ENCODE data around the gene TBC1D22A.

TBC1D22A gene

DNA sequence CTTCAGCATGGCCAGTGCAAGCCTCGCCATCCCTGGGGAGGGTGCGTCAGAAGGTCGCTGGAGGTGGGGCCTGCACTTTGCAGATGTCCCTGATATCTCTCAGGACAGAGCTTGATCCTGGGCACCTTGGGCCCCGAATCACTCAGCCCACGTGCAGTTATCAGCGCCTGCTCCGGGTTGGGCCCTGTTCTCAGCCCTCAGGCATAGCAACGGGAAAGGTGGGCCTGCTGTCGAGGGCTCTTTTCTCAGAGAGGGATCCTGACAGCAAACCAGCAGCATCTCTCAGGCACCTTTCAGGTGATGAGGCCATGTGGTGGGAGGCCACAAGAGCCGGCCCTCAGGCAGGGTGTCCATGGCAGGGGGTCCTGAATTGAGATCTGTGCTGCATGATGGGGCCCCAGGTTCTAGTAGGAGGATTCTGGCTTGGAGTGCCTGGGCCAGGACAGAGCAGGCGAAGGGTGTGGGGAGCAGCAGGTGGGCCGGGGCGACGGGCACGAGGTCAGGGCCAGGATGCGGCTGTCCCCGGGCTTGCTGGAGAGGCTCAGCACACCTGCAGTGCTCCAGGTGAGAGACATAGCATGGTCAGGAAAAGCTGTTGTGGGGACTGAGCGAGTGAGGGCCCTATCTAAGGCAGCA, 280.5 kb downstream of the TBC1D22A start:
- in situ Hi-C loops (cut with HindIII; ENCODE audit: low pct_ligation_motif_present, low sequenced_read_pairs) = no loop called here
- Histone ChIP-seq H3K4me3 (ENCODE audit: low read depth, low read length) (no peak overlapping the region), H3K27me3 (replicated peaks) (no peaks in the 10 kb centered on the region), H3K36me3 (replicated peaks) (no peaks in the 10 kb centered on the region), H3K27ac (no peak overlapping the region)
- DNase-seq = no peak
- TF ChIP-seq, protein P1, sequence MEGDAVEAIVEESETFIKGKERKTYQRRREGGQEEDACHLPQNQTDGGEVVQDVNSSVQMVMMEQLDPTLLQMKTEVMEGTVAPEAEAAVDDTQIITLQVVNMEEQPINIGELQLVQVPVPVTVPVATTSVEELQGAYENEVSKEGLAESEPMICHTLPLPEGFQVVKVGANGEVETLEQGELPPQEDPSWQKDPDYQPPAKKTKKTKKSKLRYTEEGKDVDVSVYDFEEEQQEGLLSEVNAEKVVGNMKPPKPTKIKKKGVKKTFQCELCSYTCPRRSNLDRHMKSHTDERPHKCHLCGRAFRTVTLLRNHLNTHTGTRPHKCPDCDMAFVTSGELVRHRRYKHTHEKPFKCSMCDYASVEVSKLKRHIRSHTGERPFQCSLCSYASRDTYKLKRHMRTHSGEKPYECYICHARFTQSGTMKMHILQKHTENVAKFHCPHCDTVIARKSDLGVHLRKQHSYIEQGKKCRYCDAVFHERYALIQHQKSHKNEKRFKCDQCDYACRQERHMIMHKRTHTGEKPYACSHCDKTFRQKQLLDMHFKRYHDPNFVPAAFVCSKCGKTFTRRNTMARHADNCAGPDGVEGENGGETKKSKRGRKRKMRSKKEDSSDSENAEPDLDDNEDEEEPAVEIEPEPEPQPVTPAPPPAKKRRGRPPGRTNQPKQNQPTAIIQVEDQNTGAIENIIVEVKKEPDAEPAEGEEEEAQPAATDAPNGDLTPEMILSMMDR (IDR thresholded peaks at IDR 0.05; ENCODE audit: low read depth, low read length, missing control alignments) = no peak

DNA sequence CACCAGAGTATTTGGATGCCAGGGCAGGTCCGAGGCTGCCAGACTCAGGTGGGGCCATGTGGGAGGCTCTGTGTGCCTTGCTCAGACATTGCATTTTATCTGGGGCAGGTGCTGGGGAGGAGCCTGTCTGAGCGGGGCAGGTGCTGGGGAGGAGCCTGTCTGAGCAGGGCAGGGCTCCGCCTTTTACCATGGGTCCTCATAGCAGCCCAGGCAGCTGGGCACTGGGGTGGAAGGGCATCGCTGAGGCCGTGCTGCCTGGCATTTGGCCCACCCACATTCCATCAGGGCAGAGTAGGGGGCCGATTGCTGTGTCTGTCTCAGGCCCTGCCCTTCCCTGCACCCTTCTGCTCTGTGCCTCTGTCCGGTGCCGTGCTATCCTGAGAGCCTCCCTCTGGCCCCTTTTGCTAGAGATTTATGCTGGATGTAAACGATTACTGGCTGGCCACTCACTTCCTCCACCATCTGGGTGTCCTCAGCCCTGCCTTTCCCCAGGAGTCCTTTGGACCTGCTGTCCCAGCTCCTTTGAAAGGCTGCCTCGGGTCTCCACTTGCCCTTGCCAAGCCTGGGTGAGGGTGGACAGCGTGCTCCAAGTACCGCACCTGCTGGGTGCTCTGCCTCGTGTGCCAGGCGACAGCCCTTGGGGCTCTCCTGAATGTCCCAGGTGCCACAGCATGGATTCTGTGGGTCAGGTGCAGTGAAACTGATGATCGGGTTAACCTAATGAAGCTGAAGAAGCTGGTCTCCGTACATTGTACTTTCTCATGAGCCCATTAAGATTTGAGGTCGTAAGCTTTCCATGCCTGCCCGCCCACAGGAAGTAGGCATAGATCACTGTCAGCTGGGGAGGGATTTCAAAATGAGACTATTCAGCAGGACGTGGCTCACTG, 281.6 kb downstream of the TBC1D22A start:
- Histone ChIP-seq H3K27ac (no peak overlapping the region), H3K36me3 (replicated peaks) (no peaks in the 10 kb centered on the region), H3K27me3 (replicated peaks) (no peaks in the 10 kb centered on the region), H3K4me3 (ENCODE audit: low read depth, low read length) (no peak overlapping the region)
- in situ Hi-C loops (cut with HindIII; ENCODE audit: low pct_ligation_motif_present, low sequenced_read_pairs) = no loop called here
- TF ChIP-seq, protein P1 (IDR thresholded peaks at IDR 0.05; ENCODE audit: low read depth, low read length, missing control alignments) = no peak
- DNase-seq = no peak

DNA sequence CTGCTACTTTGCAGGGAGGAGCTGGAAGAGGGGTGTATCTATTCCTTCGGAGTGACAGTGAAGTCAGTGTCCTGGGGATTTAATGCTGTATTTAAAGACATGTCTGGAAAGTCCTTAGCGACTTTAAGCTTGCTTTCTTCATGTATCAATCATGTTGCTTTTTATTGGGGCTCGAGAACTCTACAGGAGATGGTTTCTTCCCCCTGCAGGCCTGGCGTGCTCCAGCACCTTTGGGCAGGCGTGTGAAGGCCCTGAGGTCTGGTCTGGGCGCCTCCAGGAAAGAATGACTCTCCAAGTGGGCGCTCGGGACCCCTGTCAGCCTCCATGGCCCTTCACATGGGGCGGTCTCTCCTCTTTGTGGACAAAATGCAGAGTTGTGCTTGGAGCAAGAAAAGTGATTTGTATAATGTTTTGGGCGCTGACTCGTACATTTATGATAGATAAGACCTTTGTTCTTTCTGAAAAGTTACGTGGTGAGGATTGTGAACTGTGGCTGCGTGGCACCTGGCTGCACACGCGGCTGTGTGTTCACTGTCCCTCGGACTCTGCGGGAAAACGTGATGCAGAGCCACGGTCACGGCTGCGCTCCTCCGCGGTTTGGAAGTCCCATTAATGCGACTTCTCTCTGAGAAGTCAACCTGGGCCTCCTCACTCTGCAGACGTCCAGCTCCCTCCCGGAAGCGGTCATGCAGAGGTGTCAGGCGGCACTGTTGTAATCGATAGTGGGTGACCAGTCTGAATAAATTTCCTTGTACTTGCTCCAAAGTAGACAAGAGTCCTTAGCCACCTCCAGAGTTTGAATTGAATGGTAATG, 282.5 kb downstream of the TBC1D22A start:
- Histone ChIP-seq H3K36me3 (replicated peaks) (no peaks in the 10 kb centered on the region), H3K27me3 (replicated peaks) (no peaks in the 10 kb centered on the region), H3K4me3 (ENCODE audit: low read depth, low read length) (no peak overlapping the region), H3K27ac (no peak overlapping the region)
- in situ Hi-C loops (cut with HindIII; ENCODE audit: low pct_ligation_motif_present, low sequenced_read_pairs) = no loop called here
- TF ChIP-seq, protein P1 (IDR thresholded peaks at IDR 0.05; ENCODE audit: low read depth, low read length, missing control alignments) = no peak
- no peak for DNase-seq

DNA sequence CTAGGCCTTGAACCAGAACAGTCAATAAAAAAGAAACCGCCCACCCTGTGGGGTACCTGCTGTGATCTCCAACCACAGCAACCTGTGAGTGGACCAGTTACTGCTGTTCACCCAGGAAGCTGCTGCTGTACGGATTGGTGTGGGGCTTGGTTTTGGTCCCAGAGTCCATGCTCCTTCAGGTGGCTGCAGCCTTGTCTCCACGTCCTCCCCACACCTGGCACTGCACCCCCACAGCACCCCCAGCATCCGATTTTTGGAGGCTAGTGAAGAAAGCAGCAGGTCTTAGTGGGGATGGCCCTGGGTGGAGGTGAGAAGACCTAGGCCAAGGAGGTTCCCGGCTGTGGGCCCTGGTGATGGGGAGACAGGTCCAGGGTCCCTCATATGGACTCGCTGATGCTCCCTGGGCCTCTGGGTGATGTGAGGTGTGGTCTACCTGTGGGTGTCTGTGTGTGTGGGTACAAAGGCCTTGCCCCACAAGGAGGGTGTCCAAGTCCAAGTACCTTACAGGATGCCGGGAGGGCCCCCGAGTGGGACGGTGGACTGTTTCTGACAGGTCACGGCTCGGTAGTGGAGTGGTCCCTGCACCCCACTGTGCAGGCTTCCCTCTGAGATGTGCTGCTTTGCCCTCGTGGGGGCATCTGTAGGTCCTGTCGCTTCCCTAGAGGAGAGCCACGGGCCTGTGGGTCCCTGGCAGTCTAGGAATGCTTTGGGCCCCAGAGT, 283.4 kb downstream of the TBC1D22A start:
- Histone ChIP-seq H3K27me3 (replicated peaks) (no peaks in the 10 kb centered on the region), H3K36me3 (replicated peaks) (no peaks in the 10 kb centered on the region), H3K4me3 (ENCODE audit: low read depth, low read length) (no peak overlapping the region), H3K27ac (no peak overlapping the region)
- TF ChIP-seq, protein P1 (IDR thresholded peaks at IDR 0.05; ENCODE audit: low read depth, low read length, missing control alignments) = no peak
- DNase-seq = no peak
- in situ Hi-C loops (cut with HindIII; ENCODE audit: low pct_ligation_motif_present, low sequenced_read_pairs) = no loop called here

DNA sequence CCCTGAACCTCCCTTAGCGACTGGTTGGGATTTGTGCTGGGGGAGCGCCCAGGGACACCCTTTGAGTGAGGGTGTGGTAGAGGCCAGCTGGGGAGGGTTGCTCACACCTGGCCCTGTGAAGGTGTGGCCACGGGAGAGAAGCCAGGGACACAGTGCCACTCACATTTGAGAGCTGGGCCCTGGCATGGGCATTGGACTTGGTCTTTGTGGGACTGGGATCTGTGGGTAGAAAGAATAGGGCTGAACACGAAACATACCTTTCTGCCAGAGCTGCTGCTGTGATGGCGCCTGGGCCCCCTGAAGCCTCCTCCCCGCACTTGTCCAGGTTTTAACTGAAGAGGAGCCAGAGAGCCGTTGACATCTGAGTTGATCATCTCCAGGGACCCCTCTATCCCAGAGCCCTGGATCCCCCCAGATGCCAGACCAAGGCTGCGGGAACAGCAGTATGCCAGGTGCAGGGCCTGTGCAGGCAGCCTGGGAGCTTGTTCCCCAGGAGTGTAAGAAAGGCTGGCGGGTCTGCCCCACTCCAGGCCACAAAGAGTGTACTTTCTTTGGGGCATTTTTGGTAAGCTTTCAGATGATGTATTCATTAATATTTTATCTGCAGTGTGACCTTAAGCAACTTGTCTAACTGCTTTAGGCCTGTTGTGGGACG, 284.1 kb downstream of the TBC1D22A start:
- no peak overlapping the region for H3K4me3 ChIP-seq (ENCODE audit: low read depth, low read length)
- in situ Hi-C loops (cut with HindIII; ENCODE audit: low pct_ligation_motif_present, low sequenced_read_pairs) = no loop called here
- H3K27me3 ChIP-seq (replicated peaks) = no peaks in the 10 kb centered on the region
- H3K36me3 ChIP-seq (replicated peaks) = no peaks in the 10 kb centered on the region
- no peak overlapping the region for H3K27ac ChIP-seq
- TF ChIP-seq, protein P1 (IDR thresholded peaks at IDR 0.05; ENCODE audit: low read depth, low read length, missing control alignments) = no peak
- DNase-seq = no peak
